ENCODE results near the gene PARD3B.

- TF ChIP-seq POLR2A (IDR thresholded peaks at IDR 0.05) (no peak), CTCF (IDR thresholded peaks at IDR 0.05) (no peak)
Observed at GRCh38 chr2:204886713-204887112, 341.4 kb downstream of the PARD3B start.
